Hepatocyte (in vitro differentiated cells): ENCODE data around the gene SCFD2.

ENCODE experiments used
- EZH2 ChIP-seq: fragments of 200-600 bp; sonication (generic); IDR thresholded peaks from 2 replicates; pipeline ENCODE4 v1.6.1; 2016; ENCODE audit warnings: antibody characterized with exemption, mild to moderate bottlenecking, borderline replicate concordance
- TF ChIP-seq, protein P1 (sequence below): fragments of 200-600 bp; sonication (generic); IDR thresholded peaks from 2 replicates; pipeline ENCODE4 v1.5.1; 2016; ENCODE audit warnings: antibody characterized with exemption, mild to moderate bottlenecking; ENCODE audit not compliant: poor library complexity

- TF ChIP-seq, protein P1, sequence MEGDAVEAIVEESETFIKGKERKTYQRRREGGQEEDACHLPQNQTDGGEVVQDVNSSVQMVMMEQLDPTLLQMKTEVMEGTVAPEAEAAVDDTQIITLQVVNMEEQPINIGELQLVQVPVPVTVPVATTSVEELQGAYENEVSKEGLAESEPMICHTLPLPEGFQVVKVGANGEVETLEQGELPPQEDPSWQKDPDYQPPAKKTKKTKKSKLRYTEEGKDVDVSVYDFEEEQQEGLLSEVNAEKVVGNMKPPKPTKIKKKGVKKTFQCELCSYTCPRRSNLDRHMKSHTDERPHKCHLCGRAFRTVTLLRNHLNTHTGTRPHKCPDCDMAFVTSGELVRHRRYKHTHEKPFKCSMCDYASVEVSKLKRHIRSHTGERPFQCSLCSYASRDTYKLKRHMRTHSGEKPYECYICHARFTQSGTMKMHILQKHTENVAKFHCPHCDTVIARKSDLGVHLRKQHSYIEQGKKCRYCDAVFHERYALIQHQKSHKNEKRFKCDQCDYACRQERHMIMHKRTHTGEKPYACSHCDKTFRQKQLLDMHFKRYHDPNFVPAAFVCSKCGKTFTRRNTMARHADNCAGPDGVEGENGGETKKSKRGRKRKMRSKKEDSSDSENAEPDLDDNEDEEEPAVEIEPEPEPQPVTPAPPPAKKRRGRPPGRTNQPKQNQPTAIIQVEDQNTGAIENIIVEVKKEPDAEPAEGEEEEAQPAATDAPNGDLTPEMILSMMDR = no peak
- no peak for TF ChIP-seq EZH2
These were observed 413.3 kb downstream of the SCFD2 start for GRCh38 chr4:52952540-52952939.
